Epidermal melanocyte (primary cell): Measurements from ENCODE around the gene XPO4.
"Not testable (repeated sequence)": the region's sequence is repeated elsewhere in the genome, so short reads cannot be mapped to it uniquely, and the experiment has no call there.

Experiments
- DNase-seq: peaks from one replicate; pipeline ENCODE4 v3.0.0; 2011; ENCODE audit warnings: low spot score; ENCODE audit not compliant: insufficient read length

The XPO4 gene

DNA sequence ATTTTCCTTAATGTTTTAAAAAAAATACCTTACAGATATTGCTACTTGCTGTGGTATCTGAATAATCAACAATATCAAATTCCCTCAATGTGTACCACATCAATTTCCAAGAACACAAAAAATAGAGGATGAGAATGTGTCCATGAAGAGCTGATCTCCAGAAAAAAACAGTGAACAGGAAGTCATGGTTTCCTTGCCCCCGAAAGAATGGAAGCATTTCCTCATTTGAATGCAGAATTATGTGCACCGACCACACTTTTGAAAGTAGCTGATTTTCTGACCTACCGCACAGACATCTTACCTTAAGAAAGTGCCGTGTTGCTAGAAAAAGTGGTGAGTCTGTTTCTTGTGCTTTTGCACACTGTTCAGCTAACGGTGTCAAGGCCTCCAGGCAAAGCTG, 115.4 kb downstream of the XPO4 start:
- no peak for DNase-seq

DNA sequence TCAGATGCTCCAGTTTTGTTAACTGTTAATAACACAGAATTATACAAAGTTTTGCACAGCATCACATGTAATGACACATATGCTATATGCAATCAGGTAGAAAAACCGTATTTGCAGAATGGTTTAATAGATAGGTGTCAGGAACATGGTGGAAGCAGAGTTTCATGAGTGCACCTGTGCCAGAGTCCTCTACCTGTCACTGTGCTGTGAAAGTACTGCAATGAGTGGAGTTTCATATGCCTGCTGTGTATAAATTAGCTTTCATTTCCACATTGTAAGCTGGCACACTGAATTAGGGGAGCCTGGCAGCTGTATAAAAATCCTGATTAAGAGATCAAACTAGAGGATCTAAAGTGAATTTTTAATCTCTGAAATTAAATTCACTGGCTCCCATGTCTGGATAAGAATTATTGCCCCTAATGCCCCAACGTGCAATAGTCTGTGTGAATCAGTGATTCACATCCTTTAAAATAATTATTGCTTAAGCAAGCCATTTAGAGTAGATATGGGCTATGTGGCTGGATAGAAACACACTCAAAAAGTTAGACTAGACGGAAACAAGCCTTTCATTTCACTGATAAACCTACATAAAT, 120.3 kb downstream of the XPO4 start:
- DNase-seq, result no peak

DNA sequence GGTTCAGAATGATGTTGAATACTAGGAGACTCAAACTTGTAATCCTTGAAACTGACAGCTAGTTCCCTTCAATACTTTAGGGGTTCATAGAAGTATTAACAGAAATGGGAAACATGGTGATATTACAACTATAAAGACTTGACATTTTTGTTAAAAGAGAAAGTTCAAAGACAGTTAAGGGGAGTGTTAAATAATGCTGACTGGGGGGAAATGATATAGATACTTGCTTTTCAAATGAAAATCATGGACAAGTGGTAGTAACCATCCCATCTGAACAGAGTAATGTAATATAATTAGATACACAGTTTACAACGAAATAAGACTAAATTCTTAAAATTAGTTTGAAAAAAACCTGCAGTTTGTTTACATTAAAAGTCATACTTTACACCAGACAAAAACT, 122.2 kb downstream of the XPO4 start:
- no peak for DNase-seq

DNA sequence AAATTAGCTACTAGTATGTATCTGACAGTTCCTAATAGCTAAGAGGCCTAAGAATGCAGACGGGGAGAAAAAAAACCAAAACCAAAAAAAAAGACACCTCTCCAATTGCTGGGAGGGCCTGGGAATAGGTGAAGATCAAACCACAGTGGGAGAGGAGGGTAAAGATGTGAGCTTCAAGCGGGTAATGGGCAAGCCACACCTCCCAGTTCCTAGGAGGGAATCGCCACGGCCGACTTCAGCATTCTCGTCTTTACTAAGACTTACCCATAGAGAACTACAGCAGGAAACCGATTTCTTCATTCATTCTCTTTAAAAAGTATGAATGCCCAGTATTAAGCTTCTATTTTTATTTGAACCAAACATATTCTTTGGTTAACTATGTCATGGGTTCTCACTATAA, 123.1 kb downstream of the XPO4 start:
- no peak for DNase-seq

DNA sequence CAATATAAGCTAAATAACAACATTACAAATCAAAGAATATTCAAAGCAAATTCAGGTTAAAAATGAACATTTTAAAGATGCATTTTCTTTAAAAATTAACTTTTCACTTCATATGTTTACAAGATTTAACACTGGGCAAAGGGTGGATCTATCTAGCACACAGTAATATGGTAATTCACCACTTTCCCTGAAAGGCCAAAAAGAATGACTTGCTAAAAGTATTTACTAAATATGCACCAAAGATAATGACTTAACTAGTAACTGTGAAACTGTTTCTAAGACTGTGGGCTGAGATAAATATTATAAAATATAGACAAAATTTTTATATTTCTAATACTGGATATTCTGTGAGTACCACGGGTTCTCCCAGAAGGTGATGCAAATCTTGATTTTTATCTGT, 124.2 kb downstream of the XPO4 start:
- DNase-seq, result no peak

DNA sequence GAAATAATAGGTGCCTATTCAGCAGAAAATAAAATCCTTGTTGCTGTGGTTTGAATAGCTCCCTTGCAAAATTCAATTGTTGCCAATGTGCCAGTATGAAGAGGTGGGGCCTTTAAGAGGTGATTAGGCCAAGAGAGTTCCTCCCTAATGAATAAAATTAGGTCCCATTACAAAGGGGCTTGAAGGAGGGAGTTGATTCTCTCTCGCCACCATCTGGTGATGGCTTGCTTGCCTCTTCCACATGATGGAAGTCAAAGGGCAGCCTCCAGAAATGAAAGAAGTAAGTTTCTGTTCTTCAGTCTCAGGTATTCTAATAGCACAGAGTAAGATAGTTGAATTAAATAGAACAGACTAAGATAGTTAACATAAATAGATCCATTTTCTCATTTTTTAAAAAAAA, 125.8 kb downstream of the XPO4 start:
- no peak for DNase-seq

GRCh38 chr13:20775961-20776360, 126.6 kb downstream of the XPO4 start:
- DNase-seq, result no peak

DNA sequence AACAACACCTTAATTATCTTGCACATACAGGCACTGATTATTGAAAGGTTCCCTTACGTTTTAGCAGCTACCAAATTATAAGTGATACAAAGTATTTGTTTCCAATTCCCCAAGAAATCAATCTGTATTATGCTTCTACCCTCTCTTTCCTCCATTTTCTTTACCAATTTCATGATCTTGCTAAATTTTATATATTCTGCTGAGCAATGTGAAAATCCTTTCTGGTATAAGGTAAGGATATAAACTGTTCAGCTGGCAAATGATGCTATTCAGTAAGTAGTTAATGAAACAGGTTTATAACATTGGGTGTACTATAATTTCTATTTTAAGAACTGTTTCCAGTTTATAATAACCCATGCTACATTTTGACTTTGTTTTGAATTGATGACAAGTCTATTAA, 127.8 kb downstream of the XPO4 start:
- no peak for DNase-seq

- DNase-seq, result peak; percentile 40
Observed at GRCh38 chr13:20773194-20774080, 129.1 kb downstream of the XPO4 start, which contains the start of gene EEF1AKMT1. EEF1AKMT1 (minus strand) TSS chr13:20773961; CDS start chr13:20757598, 16,363 bp downstream.

DNA sequence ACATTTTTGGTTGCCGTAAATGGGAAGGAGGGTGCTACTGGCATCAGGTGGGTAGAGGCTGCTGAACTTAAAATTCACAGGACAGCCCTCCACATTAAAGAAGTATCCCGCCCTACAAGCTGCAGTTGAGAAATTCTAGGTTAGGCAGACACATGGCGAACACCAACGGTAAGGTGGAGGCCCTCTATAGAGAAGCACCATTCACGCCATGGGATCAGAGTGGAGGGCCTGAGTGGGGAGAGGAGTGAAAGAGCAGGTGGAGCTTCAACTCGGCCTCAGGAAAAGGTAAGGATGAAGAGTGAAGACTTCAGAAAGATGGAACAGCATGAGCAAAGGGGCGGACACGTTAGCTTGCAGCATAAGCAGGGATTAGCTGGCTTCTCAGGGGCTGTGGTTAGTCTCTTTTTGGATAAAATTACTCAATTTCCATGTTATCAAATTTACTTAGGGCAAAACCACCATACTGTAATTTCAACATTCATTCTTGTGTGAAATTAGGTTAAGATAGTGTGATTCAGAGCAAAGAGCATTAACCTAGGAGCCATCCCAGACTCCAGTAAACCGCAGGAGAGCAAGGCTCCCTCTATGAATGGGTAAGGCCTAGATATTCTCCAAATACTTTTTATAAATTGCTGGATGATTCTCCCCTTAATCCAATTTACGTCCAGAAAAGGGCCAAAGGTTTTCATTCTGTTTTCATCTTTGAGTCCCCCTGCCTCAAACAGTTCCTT, 130.0 kb downstream of the XPO4 start:
- DNase-seq, result no peak

DNA sequence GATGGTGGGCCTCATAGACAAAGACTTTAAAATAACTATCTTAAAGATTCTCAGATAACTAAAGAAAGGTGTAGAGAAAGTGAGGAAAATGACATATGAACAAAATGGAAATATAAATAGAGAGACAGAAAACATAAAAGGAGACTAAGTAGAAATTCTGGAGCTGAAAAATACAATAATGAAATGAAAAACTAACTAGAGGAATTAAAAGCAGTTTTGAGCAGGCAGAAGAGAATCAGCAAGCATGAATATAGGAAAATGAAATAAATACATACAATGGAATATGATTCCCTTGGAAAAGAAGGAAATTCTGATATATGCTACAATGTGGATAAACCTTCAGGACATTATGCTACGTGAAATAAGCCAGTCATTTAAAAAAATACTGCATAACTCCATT, 132.7 kb downstream of the XPO4 start:
- DNase-seq, result no peak

- DNase-seq, result no peak
Observed at GRCh38 chr13:20769091-20769490, 133.5 kb downstream of the XPO4 start.

GRCh38 chr13:20767309-20767943, 135.1 kb downstream of the XPO4 start:
- no peak for DNase-seq

- DNase-seq, result no peak
Observed at GRCh38 chr13:20760872-20761271, 141.7 kb downstream of the XPO4 start.

GRCh38 chr13:20754009-20754408, 148.5 kb downstream of the XPO4 start:
- DNase-seq, result no peak

GRCh38 chr13:20749377-20749776, 153.2 kb downstream of the XPO4 start:
- DNase-seq, result no peak

GRCh38 chr13:20743830-20744404, 158.6 kb downstream of the XPO4 start:
- DNase-seq, result not testable (repeated sequence)

GRCh38 chr13:20740021-20740420, 162.5 kb downstream of the XPO4 start:
- no peak for DNase-seq

GRCh38 chr13:20738616-20739015, 163.9 kb downstream of the XPO4 start:
- no peak for DNase-seq

GRCh38 chr13:20729633-20730585, 172.6 kb downstream of the XPO4 start:
- DNase-seq, result no peak
